ENCODE measurements around the gene WDR4. TPM values are rescaled to one million over a fixed set of nuclear protein-coding genes. Genes with fewer than 3 reads are reported as not detected.
"Not testable (repeated sequence)": the region's sequence is repeated elsewhere in the genome, so short reads cannot be mapped to it uniquely, and the experiment has no call there.

The WDR4 gene
- total RNA-seq, 1 experiment from 2014 or later, result 35.3 TPM

DNA sequence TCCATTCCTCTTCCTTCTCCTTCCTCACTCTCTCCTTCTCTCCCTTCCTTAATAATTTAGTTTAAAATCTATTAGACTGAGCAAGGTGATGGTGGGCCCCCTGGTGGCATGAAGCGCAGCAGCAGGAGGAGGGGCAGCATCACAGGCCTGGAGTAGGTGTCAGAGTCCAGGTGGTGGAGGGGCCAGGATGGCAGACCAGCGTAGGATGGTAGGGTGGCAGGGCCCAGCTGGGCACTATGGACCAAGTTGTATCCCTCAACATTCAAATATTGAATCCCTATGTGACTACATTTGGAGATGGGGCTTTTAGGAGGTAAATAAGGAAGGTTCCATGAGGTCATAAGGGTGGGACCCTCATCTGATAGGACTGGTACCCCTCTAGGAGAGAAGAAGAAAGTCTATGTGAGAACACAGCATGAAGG lies 61.0 kb downstream of the WDR4 start:
- TF ChIP-seq, protein P1, sequence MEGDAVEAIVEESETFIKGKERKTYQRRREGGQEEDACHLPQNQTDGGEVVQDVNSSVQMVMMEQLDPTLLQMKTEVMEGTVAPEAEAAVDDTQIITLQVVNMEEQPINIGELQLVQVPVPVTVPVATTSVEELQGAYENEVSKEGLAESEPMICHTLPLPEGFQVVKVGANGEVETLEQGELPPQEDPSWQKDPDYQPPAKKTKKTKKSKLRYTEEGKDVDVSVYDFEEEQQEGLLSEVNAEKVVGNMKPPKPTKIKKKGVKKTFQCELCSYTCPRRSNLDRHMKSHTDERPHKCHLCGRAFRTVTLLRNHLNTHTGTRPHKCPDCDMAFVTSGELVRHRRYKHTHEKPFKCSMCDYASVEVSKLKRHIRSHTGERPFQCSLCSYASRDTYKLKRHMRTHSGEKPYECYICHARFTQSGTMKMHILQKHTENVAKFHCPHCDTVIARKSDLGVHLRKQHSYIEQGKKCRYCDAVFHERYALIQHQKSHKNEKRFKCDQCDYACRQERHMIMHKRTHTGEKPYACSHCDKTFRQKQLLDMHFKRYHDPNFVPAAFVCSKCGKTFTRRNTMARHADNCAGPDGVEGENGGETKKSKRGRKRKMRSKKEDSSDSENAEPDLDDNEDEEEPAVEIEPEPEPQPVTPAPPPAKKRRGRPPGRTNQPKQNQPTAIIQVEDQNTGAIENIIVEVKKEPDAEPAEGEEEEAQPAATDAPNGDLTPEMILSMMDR (conservative IDR thresholded peaks at IDR 0.05; ENCODE audit: low read depth, low read length), result peak; percentile 96
- no peak for TF ChIP-seq EZH2 (IDR thresholded peaks at IDR 0.05; ENCODE audit: low read length, unreplicated experiment)
- TF ChIP-seq EZH2phosphoT487 (IDR thresholded peaks at IDR 0.05; ENCODE audit: borderline replicate concordance, low read length), result no peak
- Histone ChIP-seq H2AFZ (ENCODE audit: low read length) (no peak overlapping the region), H3K9ac (ENCODE audit: low read length) (no peak overlapping the region), H3K9me2 (replicated peaks; ENCODE audit: low read length) (no peaks in the 10 kb centered on the region), H3K4me3 (ENCODE audit: low read length) (no peak overlapping the region), H3K36me3 (ENCODE audit: low read depth, low read length) (no peaks in the 10 kb centered on the region), H3K4me1 (ENCODE audit: insufficient read depth, low read length) (no peaks in the 10 kb centered on the region), H3F3A (ENCODE audit: low read length, unreplicated experiment) (no peaks in the 10 kb centered on the region), H3K4me2 (ENCODE audit: low read length) (no peak overlapping the region), H3K27ac (ENCODE audit: low read length) (no peak overlapping the region), H3K79me2 (ENCODE audit: low read length) (no peaks in the 10 kb centered on the region), H4K20me1 (ENCODE audit: low read length) (no peaks in the 10 kb centered on the region), H3K27me3 (ENCODE audit: low read length) (0 out of 2 replicates have a peak, but pooled peaks cover 5% of the 10 kb centered on the region), H3K9me3 (ENCODE audit: low read length) (peaks cover 18% of the 10 kb centered on the region)
- intact Hi-C loops (cut with micrococcal nuclease), result loop anchor here (2.0 to 10.0 kb wide), 4 partner anchors 94 to 226 kb away; partner anchors contain the start of gene PDE9A
- no TSS peak for BruUV-seq (replicated peaks)
- ATAC-seq (peak; percentile 89), DNase-seq (peak; percentile 69)
- ChIA-PET CTCF (no interaction called here), POLR2A (ENCODE audit: unreplicated experiment) (no interaction called here)

DNA sequence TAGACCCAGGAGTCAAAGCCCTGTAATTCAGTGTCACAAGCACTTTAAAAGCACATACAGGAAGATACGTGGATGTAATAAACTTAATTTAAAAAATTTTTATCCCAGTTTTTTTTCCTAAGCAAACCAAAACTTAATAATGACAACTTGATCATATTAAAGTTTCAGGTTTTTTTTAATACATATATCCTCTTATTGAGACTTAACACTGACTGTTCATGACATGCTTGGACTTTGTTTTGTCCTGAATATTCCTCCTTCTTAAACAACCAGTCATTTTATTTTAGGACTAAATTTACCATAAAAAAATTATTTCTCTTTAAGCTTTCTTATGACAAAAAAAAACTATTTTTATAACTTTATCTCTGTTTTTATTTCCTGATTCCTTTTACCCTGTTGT lies 64.1 kb downstream of the WDR4 start:
- H3K4me2 ChIP-seq (ENCODE audit: low read length), result no peak overlapping the region
- no peaks in the 10 kb centered on the region for H3K9me2 ChIP-seq (replicated peaks; ENCODE audit: low read length)
- intact Hi-C loops (cut with micrococcal nuclease), result loop anchor here (5.0 to 10.0 kb wide), 3 partner anchors 90 to 163 kb away; partner anchors contain the start of gene PDE9A
- H3K27me3 ChIP-seq (ENCODE audit: low read length), result no peaks in the 10 kb centered on the region
- no peaks in the 10 kb centered on the region for H3K36me3 ChIP-seq (ENCODE audit: low read depth, low read length)
- H3K4me3 ChIP-seq (ENCODE audit: low read length), result no peak overlapping the region
- TF ChIP-seq EZH2phosphoT487 (IDR thresholded peaks at IDR 0.05; ENCODE audit: borderline replicate concordance, low read length) (no peak), EZH2 (IDR thresholded peaks at IDR 0.05; ENCODE audit: low read length, unreplicated experiment) (no peak)
- TF ChIP-seq, protein P1 (conservative IDR thresholded peaks at IDR 0.05; ENCODE audit: low read depth, low read length), result no peak
- no peak overlapping the region for H3K27ac ChIP-seq (ENCODE audit: low read length)
- H3K9me3 ChIP-seq (ENCODE audit: low read length), result peaks cover 18% of the 10 kb centered on the region
- H2AFZ ChIP-seq (ENCODE audit: low read length), result no peak overlapping the region
- no TSS peak for BruUV-seq (replicated peaks)
- no peak overlapping the region for H3K9ac ChIP-seq (ENCODE audit: low read length)
- H4K20me1 ChIP-seq (ENCODE audit: low read length), result no peaks in the 10 kb centered on the region
- ChIA-PET CTCF (no interaction called here), POLR2A (ENCODE audit: unreplicated experiment) (no interaction called here)
- H3K4me1 ChIP-seq (ENCODE audit: insufficient read depth, low read length), result no peaks in the 10 kb centered on the region
- H3F3A ChIP-seq (ENCODE audit: low read length, unreplicated experiment), result no peaks in the 10 kb centered on the region
- no peak for ATAC-seq
- DNase-seq, result no peak
- H3K79me2 ChIP-seq (ENCODE audit: low read length), result no peaks in the 10 kb centered on the region

DNA sequence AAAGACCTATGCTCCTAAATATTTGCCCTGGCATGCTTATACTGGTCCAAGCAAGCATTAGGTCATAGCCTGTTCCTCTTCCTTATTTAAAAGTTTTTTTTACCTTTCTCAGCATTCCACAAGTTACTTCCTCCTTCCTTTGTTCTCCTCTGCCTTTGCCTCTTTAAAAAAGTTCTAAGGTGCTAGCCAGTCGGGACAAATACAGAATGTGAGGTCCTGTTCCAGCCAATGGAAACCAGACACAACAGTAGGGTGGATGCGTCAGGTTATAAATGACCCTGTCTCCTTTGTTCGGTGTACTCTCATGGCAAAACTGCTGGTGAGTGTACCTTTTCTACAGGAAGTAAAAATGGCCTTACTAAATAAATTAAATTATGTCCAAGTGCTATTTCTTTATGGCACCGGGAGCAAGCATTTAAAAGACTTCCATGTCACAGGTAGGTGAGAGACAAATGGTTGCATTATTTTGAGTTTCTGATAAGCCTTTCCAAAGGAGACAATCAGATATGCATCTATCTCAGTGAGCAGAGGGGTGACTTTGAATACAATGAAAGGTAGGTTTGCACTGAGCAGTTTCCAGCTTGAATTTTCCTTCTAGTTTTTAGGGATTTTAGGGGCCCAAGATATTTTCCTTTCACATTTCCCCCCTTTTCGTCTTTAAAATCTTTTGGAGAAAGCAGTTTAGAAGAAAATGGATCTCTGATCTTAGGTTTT lies 66.7 kb downstream of the WDR4 start:
- CTCF ChIA-PET; H3K36me3 ChIP-seq (ENCODE audit: low read depth, low read length); H3K4me1 ChIP-seq (ENCODE audit: insufficient read depth, low read length); ATAC-seq; H3K27me3 ChIP-seq (ENCODE audit: low read length); H3K9me2 ChIP-seq (replicated peaks; ENCODE audit: low read length); POLR2A ChIA-PET (ENCODE audit: unreplicated experiment); DNase-seq; H3F3A ChIP-seq (ENCODE audit: low read length, unreplicated experiment); H3K4me3 ChIP-seq (ENCODE audit: low read length); H3K79me2 ChIP-seq (ENCODE audit: low read length); H3K4me2 ChIP-seq (ENCODE audit: low read length); H2AFZ ChIP-seq (ENCODE audit: low read length); H4K20me1 ChIP-seq (ENCODE audit: low read length); H3K27ac ChIP-seq (ENCODE audit: low read length); H3K9ac ChIP-seq (ENCODE audit: low read length): not testable (repeated sequence)
- BruUV-seq (replicated peaks), result TSS peak; percentile 96
- intact Hi-C loops (cut with micrococcal nuclease), result loop anchor here (10.0 kb wide), 2 partner anchors 88 to 138 kb away; no protein-coding TSS in a partner anchor
- H3K9me3 ChIP-seq (ENCODE audit: low read length), result peaks cover 18% of the 10 kb centered on the region

Data from PC-3 (cell line).